ENCODE data around the gene SERPINA5.

SERPINA5 gene

DNA sequence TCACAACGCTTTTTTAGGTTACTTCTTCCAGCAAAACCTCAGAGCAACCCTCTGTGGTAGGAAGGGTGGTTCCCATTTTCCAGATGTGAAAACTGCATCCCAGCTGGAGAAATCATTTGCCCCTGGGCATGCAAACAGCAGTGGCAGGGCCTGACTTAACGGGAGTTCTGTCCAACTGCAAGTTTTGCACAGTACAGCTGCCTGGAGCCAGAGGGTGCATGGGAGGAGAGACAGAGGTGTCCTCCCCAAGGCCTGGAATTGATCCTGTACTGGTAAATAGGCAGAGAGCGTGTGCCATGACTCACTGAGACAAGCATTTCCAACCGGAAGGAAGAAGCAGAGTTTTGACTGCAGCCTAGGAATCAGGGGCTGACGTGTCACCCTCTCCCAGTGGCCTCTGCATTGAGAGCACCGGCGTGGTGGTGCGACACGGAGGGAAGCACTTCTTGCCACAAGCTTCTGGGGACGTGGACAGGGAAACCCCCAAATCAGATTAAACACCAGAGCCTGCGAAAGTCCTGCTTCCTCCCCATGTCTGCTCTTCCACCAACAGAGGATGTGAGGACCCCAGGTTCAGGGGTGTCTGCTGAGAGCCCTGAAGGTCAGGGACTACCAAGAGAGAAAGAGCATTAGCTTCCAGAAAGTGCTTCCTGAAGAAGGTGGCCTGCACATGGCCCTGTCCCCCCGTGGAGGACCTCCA lies 39.0 kb upstream of the SERPINA5 start:
- H3K4me1 ChIP-seq: no peaks in the 10 kb centered on the region
- H3K36me3 ChIP-seq (ENCODE audit: control insufficient read depth, insufficient read depth, low read length): no peaks in the 10 kb centered on the region
- no peak overlapping the region for H3K9ac ChIP-seq
- H3K4me2 ChIP-seq (ENCODE audit: low read length): no peak overlapping the region
- no peak overlapping the region for H3K4me3 ChIP-seq (ENCODE audit: low read depth, low read length)
- no peaks in the 10 kb centered on the region for H3K27me3 ChIP-seq (ENCODE audit: control insufficient read depth, insufficient read depth, low read length)
- H2AFZ ChIP-seq: no peak overlapping the region
- H3K27ac ChIP-seq: no peak overlapping the region
- H3K9me3 ChIP-seq (ENCODE audit: control insufficient read depth, low read length): no peaks in the 10 kb centered on the region
- TF ChIP-seq CTCF (IDR thresholded peaks at IDR 0.05): no peak
- no peaks in the 10 kb centered on the region for H3K79me2 ChIP-seq

- TF ChIP-seq CTCF (IDR thresholded peaks at IDR 0.05): no peak
- Histone ChIP-seq H3K79me2 (no peaks in the 10 kb centered on the region), H3K9ac (no peak overlapping the region), H2AFZ (no peak overlapping the region), H3K4me3 (ENCODE audit: low read depth, low read length) (no peak overlapping the region), H3K27ac (no peak overlapping the region), H3K27me3 (ENCODE audit: control insufficient read depth, insufficient read depth, low read length) (no peaks in the 10 kb centered on the region), H3K4me1 (no peaks in the 10 kb centered on the region), H3K9me3 (ENCODE audit: control insufficient read depth, low read length) (no peaks in the 10 kb centered on the region), H3K4me2 (ENCODE audit: low read length) (no peak overlapping the region), H3K36me3 (ENCODE audit: control insufficient read depth, insufficient read depth, low read length) (no peaks in the 10 kb centered on the region)
Observed at GRCh38 chr14:94542811-94543440, 38.3 kb upstream of the SERPINA5 start.

DNA sequence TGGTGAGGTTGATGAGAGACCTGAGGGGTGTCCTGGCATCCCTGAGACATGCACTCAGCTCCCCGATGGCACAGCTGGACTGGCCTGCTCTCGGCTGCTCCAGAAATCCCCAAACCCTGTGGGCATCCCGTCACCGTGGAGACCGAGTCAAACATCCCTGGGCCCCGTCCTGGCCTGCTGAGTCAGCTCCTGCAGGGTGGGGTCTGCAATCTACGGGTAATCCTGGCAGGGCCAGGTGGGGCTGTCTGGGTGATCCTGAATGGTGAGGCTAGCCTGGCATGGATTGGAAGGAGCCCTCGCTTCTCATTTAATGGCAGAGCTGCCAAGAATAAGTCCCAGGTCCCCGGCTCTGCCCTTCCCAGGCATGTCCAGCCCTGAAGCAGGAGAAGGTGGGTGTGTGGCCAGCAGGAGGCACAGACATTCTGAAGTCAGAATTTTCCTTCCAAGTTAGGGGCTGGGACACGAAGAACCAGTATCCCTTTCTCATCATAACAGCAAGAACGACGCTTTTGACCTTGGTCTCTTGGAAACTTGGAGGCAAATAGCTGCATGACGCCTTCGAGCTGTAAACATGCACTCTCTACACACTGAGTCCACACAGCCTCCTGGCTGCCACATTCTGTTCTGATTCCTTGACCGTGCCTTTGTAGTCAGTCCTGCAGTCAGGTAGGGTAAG lies 37.6 kb upstream of the SERPINA5 start:
- Histone ChIP-seq H3K9ac (no peak overlapping the region), H3K27ac (no peak overlapping the region)

GRCh38 chr14:94544726-94545125 lies 36.5 kb upstream of the SERPINA5 start:
- Histone ChIP-seq H2AFZ (no peak overlapping the region), H3K79me2 (no peaks in the 10 kb centered on the region)

More for the DNA sequence above, 37.6 kb upstream of the SERPINA5 start:
- Histone ChIP-seq H3K4me3 (ENCODE audit: low read depth, low read length) (no peak overlapping the region), H3K4me2 (ENCODE audit: low read length) (no peak overlapping the region), H3K36me3 (ENCODE audit: control insufficient read depth, insufficient read depth, low read length) (no peaks in the 10 kb centered on the region), H3K27me3 (ENCODE audit: control insufficient read depth, insufficient read depth, low read length) (no peaks in the 10 kb centered on the region), H3K9me3 (ENCODE audit: control insufficient read depth, low read length) (no peaks in the 10 kb centered on the region), H3K4me1 (no peaks in the 10 kb centered on the region), H2AFZ (no peak overlapping the region), H3K79me2 (no peaks in the 10 kb centered on the region)
- no peak for TF ChIP-seq CTCF (IDR thresholded peaks at IDR 0.05)

More at GRCh38 chr14:94544726-94545125, 36.5 kb upstream of the SERPINA5 start:
- no peak overlapping the region for H3K4me2 ChIP-seq (ENCODE audit: low read length)
- H3K9me3 ChIP-seq (ENCODE audit: control insufficient read depth, low read length): no peaks in the 10 kb centered on the region
- H3K27me3 ChIP-seq (ENCODE audit: control insufficient read depth, insufficient read depth, low read length): no peaks in the 10 kb centered on the region
- H3K4me1 ChIP-seq: no peaks in the 10 kb centered on the region
- H3K27ac ChIP-seq: no peak overlapping the region
- TF ChIP-seq CTCF (IDR thresholded peaks at IDR 0.05): no peak
- H3K9ac ChIP-seq: no peak overlapping the region
- H3K36me3 ChIP-seq (ENCODE audit: control insufficient read depth, insufficient read depth, low read length): no peaks in the 10 kb centered on the region
- no peak overlapping the region for H3K4me3 ChIP-seq (ENCODE audit: low read depth, low read length)

Measured in parathyroid adenoma (tissue), 2 donors.